Muscle layer of duodenum (tissue), 2 donors: ENCODE measurements around the gene ZNF839.
"Not testable (repeated sequence)": the region's sequence is repeated elsewhere in the genome, so short reads cannot be mapped to it uniquely, and the experiment has no call there.

Experiments used
- H3K27ac ChIP-seq: one replicate; pipeline ENCODE4 v1.7.0; 2013; ENCODE audit warnings: mild to moderate bottlenecking, low read length
- H3K27me3 ChIP-seq: one replicate; pipeline ENCODE4 v1.7.0; 2013; ENCODE audit warnings: low read depth, mild to moderate bottlenecking, control low read depth, low read length
- H3K36me3 ChIP-seq, 2 donors: one replicate each; pipeline ENCODE4 v1.7.0; 2013; ENCODE audit warnings: low read length in 2 of 2, control low read depth in 1 of 2, mild to moderate bottlenecking in 1 of 2; ENCODE audit not compliant: insufficient read depth in 2 of 2, control insufficient read depth in 1 of 2
- H3K4me1 ChIP-seq, 2 donors: one replicate each; pipeline ENCODE4 v1.7.0; 2013; ENCODE audit warnings: low read length in 2 of 2, mild to moderate bottlenecking in 2 of 2, control low read depth in 1 of 2, moderate library complexity in 1 of 2; ENCODE audit not compliant: insufficient read depth in 2 of 2, control insufficient read depth in 1 of 2
- H3K4me3 ChIP-seq, 2 donors: one replicate each; pipeline ENCODE4 v1.7.0; 2013; ENCODE audit warnings: low read length in 2 of 2, low read depth in 1 of 2, mild to moderate bottlenecking in 1 of 2
- H3K9me3 ChIP-seq, 2 donors: one replicate each; pipeline ENCODE4 v1.7.0; 2013; ENCODE audit warnings: low read length in 2 of 2, control low read depth in 1 of 2, mild to moderate bottlenecking in 1 of 2; ENCODE audit not compliant: control insufficient read depth in 1 of 2
- donor health status: healthy.

ZNF839 gene

DNA sequence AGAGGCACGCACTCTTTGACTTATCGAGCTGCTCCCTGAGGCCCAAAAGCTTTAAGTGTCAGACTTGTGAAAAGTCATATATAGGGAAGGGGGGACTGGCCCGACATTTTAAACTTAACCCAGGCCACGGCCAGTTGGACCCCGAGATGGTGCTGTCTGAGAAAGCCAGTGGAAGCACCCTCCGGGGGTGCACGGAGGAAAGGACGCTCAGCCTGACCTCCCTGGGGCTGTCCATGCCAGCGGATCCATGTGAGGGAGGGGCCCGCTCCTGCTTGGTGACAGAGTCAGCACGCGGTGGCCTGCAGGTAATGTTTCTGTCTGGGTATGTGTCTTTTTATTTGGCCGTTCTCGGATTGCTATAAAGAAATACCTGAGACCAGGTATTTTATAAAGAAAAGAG is 7.0 kb downstream of the ZNF839 start:
- H3K27ac ChIP-seq: no peak overlapping the region
- peaks cover 3 to 13% of the 10 kb centered on the region in 2 donors for H3K36me3 ChIP-seq
- H3K4me3 ChIP-seq: no peak overlapping the region
- no peaks in the 10 kb centered on the region for H3K27me3 ChIP-seq
- no peaks in the 10 kb centered on the region for H3K9me3 ChIP-seq
- peaks cover 0 to 3% of the 10 kb centered on the region in 2 donors for H3K4me1 ChIP-seq

DNA sequence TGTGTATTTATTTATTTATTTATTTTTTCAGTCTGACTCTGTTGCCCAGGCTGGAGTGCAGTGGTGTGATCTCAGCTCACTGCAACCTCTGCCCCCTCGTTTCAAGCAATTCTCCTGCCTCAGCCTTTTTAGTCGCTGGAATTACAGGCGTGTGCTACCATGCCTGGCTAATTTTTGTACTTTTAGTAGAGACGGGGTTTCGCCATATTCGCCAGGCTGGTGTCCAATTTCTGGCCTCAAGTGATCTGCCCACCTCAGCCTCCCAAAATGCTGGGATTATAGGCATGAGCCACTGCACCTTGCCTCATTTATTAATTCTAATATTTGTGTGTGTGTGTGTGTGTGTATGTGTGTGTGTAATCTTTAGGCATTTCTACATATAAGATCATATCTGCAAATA is 9.8 kb downstream of the ZNF839 start:
- not testable (repeated sequence) for H3K9me3 ChIP-seq, H3K27me3 ChIP-seq, H3K27ac ChIP-seq, H3K4me3 ChIP-seq, H3K4me1 ChIP-seq
- peaks cover 3 to 33% of the 10 kb centered on the region in 2 donors for H3K36me3 ChIP-seq

GRCh38 chr14:102330806-102331205 is 11.3 kb downstream of the ZNF839 start:
- Histone ChIP-seq H3K9me3 (no peaks in the 10 kb centered on the region), H3K27me3 (no peaks in the 10 kb centered on the region), H3K4me3 (no peak overlapping the region), H3K4me1 (no peaks in the 10 kb centered on the region), H3K36me3 (peaks cover 3 to 35% of the 10 kb centered on the region in 2 donors), H3K27ac (no peak overlapping the region)

DNA sequence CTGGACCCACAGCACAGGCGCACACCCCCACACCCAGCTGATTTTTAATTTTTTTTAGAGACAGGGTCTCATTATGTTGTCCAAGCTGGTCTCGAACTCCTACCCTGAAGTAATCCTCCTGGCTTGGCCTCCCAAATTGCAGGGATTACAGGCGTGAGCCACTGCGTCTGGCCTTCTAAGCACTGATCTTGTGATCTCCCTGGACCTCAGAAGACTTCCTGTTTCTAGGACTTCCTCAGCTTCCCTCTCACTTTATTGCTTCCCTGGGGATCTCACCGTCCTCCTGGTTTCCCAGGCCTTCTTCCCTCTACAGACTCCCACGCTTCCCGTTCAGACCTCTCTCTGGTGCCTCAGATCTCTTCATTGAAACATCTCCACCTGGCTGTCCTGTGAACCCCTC is 13.8 kb downstream of the ZNF839 start:
- Histone ChIP-seq H3K4me3 (no peak overlapping the region), H3K36me3 (peaks cover 3 to 42% of the 10 kb centered on the region in 2 donors), H3K9me3 (no peaks in the 10 kb centered on the region), H3K4me1 (no peaks in the 10 kb centered on the region), H3K27ac (no peak overlapping the region), H3K27me3 (no peaks in the 10 kb centered on the region)

DNA sequence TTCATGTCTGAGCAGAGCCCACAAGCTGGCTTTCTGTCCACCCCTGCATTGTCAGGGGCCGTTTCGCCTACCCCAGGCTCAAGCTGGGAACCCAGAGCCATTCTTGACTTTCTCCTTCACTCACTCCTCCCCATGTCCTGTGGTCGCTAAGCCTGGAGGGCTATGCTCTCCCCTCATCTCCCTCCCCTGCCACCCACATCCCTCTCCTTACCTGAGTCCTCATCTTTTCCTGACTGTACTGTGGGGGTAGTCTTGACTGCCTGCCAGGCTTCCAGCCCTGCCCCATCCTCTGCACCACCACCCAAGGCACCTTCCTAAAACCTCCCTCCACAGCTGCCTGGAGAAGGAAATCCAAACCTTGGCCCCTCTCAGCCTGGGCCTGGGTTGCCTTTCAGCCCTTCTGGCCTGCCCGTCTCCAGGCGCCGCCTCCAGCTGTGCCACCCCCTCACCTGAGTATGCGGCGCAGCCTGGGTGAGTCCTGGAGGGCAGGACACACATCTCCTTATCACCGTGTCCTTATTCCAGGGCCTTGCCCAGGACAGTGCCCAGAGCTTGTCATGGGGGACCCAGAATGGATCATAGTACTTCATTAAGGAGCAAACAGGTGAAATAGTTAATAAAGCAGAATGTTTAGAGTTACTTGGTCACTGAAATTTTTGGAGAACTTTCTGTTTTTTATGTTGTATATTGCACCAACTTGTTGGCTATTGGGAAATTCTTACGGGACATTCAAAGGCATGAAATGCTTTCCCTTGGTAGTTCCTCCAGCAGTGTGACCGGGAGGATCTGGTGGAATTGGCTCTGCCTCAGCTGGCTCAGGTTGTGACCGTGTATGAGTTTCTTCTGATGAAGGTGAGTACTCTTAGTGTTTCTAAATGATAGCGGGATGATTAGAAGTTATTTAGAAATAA is 14.5 kb downstream of the ZNF839 start:
- H3K27me3 ChIP-seq: no peaks in the 10 kb centered on the region
- no peaks in the 10 kb centered on the region for H3K4me1 ChIP-seq
- no peak overlapping the region for H3K27ac ChIP-seq
- H3K36me3 ChIP-seq: peaks cover 7 to 49% of the 10 kb centered on the region in 2 donors
- no peaks in the 10 kb centered on the region for H3K9me3 ChIP-seq
- H3K4me3 ChIP-seq: no peak overlapping the region

GRCh38 chr14:102335163-102335562 is 15.6 kb downstream of the ZNF839 start:
- H3K27me3 ChIP-seq: no peaks in the 10 kb centered on the region
- no peaks in the 10 kb centered on the region for H3K9me3 ChIP-seq
- no peak overlapping the region for H3K27ac ChIP-seq
- no peak overlapping the region for H3K4me3 ChIP-seq
- no peaks in the 10 kb centered on the region for H3K4me1 ChIP-seq
- H3K36me3 ChIP-seq: peaks cover 7 to 51% of the 10 kb centered on the region in 2 donors

DNA sequence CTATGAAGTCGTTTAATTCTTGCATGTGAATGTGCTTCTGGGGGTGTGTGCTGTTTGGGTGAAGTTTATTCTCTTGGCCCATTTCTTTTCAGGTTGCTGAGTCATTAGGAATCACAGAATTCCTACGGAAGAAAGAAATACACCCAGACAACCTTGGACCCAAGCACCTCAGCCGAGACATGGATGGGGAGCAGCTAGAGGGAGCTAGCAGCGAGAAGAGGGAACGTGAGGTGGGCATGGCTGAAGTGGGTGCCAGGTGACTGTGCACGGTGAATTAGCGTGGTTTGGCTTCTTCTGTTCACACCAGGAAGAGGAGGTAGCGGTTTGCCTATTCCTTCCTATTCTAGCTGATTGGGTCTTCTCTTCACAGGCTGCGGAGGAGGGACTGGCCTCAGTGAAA is 19.2 kb downstream of the ZNF839 start:
- Histone ChIP-seq H3K27me3 (no peaks in the 10 kb centered on the region), H3K4me3 (no peak overlapping the region), H3K27ac (no peak overlapping the region), H3K36me3 (peaks cover 10 to 61% of the 10 kb centered on the region in 2 donors), H3K4me1 (no peaks in the 10 kb centered on the region), H3K9me3 (no peaks in the 10 kb centered on the region)

DNA sequence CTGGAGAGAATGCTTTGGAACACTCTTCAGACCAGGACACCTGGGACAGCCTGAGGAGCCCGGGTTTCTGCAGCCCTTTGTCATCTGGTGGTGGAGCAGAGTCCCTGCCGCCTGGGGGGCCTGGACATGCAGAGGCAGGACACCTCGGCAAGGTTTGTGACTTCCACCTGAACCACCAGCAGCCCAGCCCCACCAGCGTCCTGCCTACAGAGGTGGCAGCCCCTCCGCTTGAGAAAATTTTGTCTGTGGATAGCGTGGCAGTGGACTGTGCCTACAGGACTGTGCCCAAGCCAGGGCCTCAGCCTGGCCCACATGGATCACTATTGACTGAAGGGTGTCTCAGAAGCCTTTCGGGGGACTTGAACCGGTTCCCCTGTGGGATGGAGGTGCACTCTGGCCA is 22.0 kb downstream of the ZNF839 start:
- peaks cover 18 to 69% of the 10 kb centered on the region in 2 donors for H3K36me3 ChIP-seq
- H3K9me3 ChIP-seq: no peaks in the 10 kb centered on the region
- H3K27ac ChIP-seq: no peak overlapping the region
- no peak overlapping the region for H3K4me3 ChIP-seq
- no peaks in the 10 kb centered on the region for H3K4me1 ChIP-seq
- no peaks in the 10 kb centered on the region for H3K27me3 ChIP-seq

DNA sequence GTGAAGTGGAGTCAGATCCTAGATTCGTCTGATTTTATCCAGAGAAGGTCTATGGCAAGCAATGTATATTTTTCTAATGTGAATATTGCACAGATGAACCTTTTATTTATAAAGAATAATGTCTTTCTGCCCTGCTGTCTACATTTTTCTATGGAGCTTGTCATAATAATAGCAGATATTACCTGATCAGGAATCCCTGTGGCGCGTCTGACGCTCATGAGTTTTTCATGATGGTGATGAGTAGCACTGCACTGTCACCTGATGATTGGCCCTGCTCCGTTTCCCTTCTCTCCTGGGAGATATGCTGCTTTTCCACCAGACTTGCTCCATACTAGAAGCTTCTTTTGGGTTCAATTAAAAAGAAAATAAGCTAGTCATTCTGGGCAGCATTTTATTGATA is 22.7 kb downstream of the ZNF839 start:
- Histone ChIP-seq H3K27me3 (no peaks in the 10 kb centered on the region), H3K36me3 (peaks cover 23 to 70% of the 10 kb centered on the region in 2 donors), H3K27ac (no peak overlapping the region), H3K4me1 (no peaks in the 10 kb centered on the region), H3K9me3 (no peaks in the 10 kb centered on the region), H3K4me3 (no peak overlapping the region)

DNA sequence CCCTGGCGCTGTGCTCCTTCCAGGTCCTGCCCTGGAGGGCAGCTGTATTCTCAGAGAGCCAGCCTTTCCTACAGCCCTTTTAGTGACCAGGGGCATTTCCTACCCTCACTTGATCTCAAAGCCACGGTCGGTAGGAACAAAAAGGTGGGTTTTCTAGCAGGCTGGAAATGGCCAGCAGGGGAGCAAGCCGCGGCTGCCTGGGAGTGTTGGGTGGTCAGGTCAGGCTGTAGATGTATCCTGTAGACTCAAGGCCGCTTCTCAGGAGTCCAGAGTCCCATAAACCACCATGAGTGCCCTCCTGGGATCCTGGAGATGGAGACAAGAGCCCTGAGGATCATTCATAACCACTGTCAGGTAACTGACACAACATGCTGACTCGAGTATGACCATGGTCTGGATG is 24.5 kb downstream of the ZNF839 start:
- Histone ChIP-seq H3K9me3 (no peaks in the 10 kb centered on the region), H3K27ac (no peak overlapping the region), H3K36me3 (peaks cover 29 to 74% of the 10 kb centered on the region in 2 donors), H3K27me3 (no peaks in the 10 kb centered on the region), H3K4me1 (no peaks in the 10 kb centered on the region), H3K4me3 (no peak overlapping the region)

GRCh38 chr14:102344485-102344884 is 24.9 kb downstream of the ZNF839 start:
- no peak overlapping the region for H3K4me3 ChIP-seq
- no peak overlapping the region for H3K27ac ChIP-seq
- H3K36me3 ChIP-seq: peaks cover 33 to 76% of the 10 kb centered on the region in 2 donors
- H3K27me3 ChIP-seq: no peaks in the 10 kb centered on the region
- no peaks in the 10 kb centered on the region for H3K9me3 ChIP-seq
- no peaks in the 10 kb centered on the region for H3K4me1 ChIP-seq

- Histone ChIP-seq H3K4me3 (no peak overlapping the region), H3K4me1 (no peaks in the 10 kb centered on the region), H3K36me3 (peaks cover 35 to 79% of the 10 kb centered on the region in 2 donors), H3K9me3 (no peaks in the 10 kb centered on the region), H3K27me3 (no peaks in the 10 kb centered on the region), H3K27ac (no peak overlapping the region)
These were observed 25.7 kb downstream of the ZNF839 start for GRCh38 chr14:102345232-102345631.
